ENCODE data around the gene PLXNA2. TPM values are rescaled to one million over a fixed set of nuclear protein-coding genes. Genes with fewer than 3 reads are reported as not detected.

The PLXNA2 gene
- total and polyA plus RNA-seq, 2 of the 8 experiments (the other 6 are each of a cell fraction or from before 2014, with no cell fraction given), result 0.33 to 1.5 TPM

DNA sequence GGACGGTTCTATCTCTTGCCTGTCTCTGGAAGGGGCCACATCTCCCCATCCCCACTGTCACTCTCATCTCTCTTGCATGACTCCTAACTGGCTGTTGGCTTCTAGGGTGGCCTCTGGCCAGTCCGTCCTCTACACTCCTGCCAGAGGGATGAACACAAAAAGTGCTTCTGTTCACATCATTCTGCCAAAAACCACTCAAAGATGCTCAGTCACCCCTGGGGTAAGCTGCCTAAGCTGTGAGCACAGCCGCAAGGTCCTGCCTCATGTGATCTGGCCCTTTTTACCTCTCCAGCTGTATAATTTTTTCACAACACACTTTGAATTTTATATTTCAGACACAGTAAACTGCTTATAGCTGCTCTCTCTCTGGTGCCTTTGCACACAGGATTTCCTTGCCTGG, 235.7 kb downstream of the PLXNA2 start:
- Histone ChIP-seq H3K4me1 (replicated peaks in 1 of 4; ENCODE audit: control insufficient read depth in 3 of 4, insufficient read depth in 4 of 4, low read length in 3 of 4) (no peaks in the 10 kb centered on the region), H3K23me2 (ENCODE audit: low read depth, low read length) (no peaks in the 10 kb centered on the region), H3K4ac (replicated peaks; ENCODE audit: insufficient read length, low read depth, low read length) (no peak overlapping the region), H3K56ac (replicated peaks; ENCODE audit: insufficient read length, low read depth, low read length) (no peak overlapping the region), H3K4me2 (ENCODE audit: insufficient read depth in 1 of 2, low read depth in 2 of 2, low read length in 2 of 2) (no peak overlapping the region), H2BK120ac (replicated peaks; ENCODE audit: low read depth, low read length) (no peak overlapping the region), H4K91ac (replicated peaks; ENCODE audit: insufficient read length, low read length) (no peak overlapping the region), H2BK15ac (ENCODE audit: low read length) (no peak overlapping the region), H3K9ac (replicated peaks in 1 of 4; ENCODE audit: extremely low read depth in 1 of 4, low read depth in 3 of 4, low read length in 3 of 4) (no peak overlapping the region), H2AK5ac (ENCODE audit: low read depth, low read length) (no peak overlapping the region), H3K27me3 (replicated peaks in 1 of 4; ENCODE audit: control insufficient read depth in 3 of 4, extremely low read depth in 1 of 4, insufficient read depth in 3 of 4, low read length in 3 of 4) (no peaks in the 10 kb centered on the region), H3K9me3 (ENCODE audit: insufficient read depth in 2 of 2, low read depth in 1 of 2, low read length in 1 of 2) (no peaks in the 10 kb centered on the region), H3K79me1 (ENCODE audit: low read depth, low read length) (no peaks in the 10 kb centered on the region), H4K5ac (ENCODE audit: insufficient read length, low read depth, low read length) (no peak overlapping the region), H3K23ac (ENCODE audit: insufficient read length) (no peak overlapping the region), H2BK20ac (ENCODE audit: low read length) (no peak overlapping the region), H2AFZ (ENCODE audit: low read length) (no peak overlapping the region), H3K36me3 (ENCODE audit: control insufficient read depth in 2 of 4, insufficient read depth in 4 of 4, low read length in 3 of 4) (no peaks in the 10 kb centered on the region), H4K8ac (ENCODE audit: extremely low read depth, insufficient read depth, low read length) (no peak overlapping the region), H3K14ac (ENCODE audit: insufficient read length) (no peak overlapping the region), H4K20me1 (replicated peaks in 1 of 2; ENCODE audit: control insufficient read depth in 1 of 2, insufficient read depth in 2 of 2, low read length in 2 of 2) (no peaks in the 10 kb centered on the region), H3K18ac (ENCODE audit: extremely low read depth, low read length) (no peak overlapping the region), H3K79me2 (ENCODE audit: control insufficient read depth in 1 of 2, insufficient read depth in 2 of 2, low read length in 2 of 2) (no peaks in the 10 kb centered on the region), H2BK5ac (ENCODE audit: low read depth, low read length) (no peak overlapping the region), H3K4me3 (ENCODE audit: extremely low read depth in 1 of 4, insufficient read depth in 2 of 4, low read depth in 3 of 4, low read length in 4 of 4) (no peak overlapping the region), H2BK12ac (ENCODE audit: low read depth, low read length) (no peak overlapping the region), H3K27ac (ENCODE audit: low read depth, low read length) (no peak overlapping the region)
- ChIA-PET POLR2A (ENCODE audit: partially characterized antibody) (no interaction called here), CTCF (ENCODE audit: partially characterized antibody) (interaction anchor here (1.0 to 4.5 kb wide), 7 partner anchors 8 to 37 kb away, joined by 3 to 26 read pairs (median 9); no protein-coding TSS in a partner anchor)
- no peak for DNase-seq (ENCODE audit: low read depth in 1 of 2, low spot score in 2 of 2)
- 93% methylated on average over 3 of the region's 3 CpGs; no CpG with 5 or more reads in 1 of the 2 experiments for WGBS, 2 experiments (ENCODE audit: extremely low coverage in 1 of 2, insufficient coverage in 1 of 2, insufficient read length in 1 of 2, insufficient replicate concordance in 2 of 2, low coverage in 1 of 2, low lambda C conversion rate in 2 of 2, missing lambda C conversion rate in 1 of 2)
- TF ChIP-seq EZH2 (IDR thresholded peaks at IDR 0.05; ENCODE audit: low read depth, low read length, severe bottlenecking) (no peak), TCF12 (IDR thresholded peaks at IDR 0.05; ENCODE audit: low read depth, low read length) (no peak)
- no peak for FAIRE-seq
